UCSD-AML1 (cell line): Measurements from ENCODE around the gene VASH1.

Experiments
- DNase-seq: peaks from one replicate; lab custom pipeline; 2025; ENCODE audit not compliant: unreplicated experiment; lab: John Stamatoyannopoulos, UW

Gene VASH1

GRCh38 chr14:76770521-76771436 is 9.5 kb downstream of the VASH1 start:
- DNase-seq: no peak

DNA sequence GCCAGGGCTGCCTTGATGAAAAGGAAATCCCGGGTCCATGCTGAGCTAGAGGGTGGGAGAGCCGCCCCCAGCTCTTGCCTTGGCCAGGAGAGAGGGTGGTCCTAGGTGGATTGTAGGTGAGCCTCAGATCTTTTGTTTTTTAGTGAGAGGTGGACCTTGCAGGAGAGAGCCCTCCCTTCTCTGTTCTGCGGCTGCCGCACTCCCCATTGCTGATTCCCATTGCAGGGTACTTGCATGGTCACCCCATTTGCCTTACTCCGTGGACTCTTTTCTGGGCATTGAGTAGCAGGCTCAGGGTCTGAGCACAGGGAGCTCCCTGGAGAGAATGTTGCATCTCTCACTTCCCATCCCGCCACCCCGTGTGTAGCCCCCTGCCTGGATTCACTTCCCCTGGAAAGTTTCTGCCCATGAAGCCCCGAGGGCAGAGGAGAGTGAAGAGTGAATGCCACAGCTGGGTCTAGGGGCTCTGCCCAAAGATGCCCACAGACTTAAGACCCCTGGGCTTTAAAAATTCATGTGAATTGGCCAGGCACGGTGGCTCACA is 10.2 kb downstream of the VASH1 start:
- no peak for DNase-seq

DNA sequence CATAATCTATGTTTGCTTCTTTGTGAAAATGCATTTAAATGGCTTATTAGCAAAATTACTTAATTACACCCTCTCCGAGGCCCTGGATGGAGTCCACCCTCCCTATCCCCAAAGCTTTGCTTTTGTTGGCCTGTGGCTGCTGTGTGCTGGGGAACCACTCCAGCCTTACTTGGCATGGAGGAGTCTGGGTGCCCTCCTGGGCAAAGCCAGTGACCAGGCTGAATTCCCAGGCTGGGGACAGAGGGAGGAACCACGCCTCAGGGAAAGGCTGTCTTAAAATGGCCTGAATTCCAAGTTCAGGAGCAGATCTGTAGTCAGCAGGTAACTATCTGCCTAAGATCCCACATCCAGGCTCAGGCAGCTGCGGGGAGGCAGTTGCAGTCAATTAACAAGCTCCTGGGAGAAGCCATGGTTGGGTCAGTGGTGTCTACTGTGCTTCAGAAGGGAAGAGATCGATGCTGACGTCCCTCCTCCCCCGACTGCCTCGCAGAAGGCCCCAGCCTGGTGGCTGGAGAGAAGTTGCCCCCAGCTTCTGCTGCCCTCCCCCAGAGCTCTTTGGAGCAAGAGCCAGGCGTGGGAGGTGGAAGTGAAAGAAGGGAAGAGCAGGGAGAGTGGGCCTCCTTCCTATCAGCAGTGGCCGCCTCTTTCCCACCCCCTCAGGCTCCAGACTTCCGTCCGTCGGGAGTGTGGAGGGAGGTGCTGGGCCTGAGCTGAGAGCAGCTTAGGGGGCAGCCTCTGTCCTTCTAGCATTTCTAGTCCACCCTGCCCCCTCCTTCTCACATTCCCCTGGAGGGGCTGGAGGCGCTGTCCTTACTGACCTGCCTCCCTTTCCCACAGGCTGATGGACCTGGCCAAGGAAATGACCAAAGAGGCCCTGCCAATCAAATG is 11.3 kb downstream of the VASH1 start:
- DNase-seq: peak; percentile 82

DNA sequence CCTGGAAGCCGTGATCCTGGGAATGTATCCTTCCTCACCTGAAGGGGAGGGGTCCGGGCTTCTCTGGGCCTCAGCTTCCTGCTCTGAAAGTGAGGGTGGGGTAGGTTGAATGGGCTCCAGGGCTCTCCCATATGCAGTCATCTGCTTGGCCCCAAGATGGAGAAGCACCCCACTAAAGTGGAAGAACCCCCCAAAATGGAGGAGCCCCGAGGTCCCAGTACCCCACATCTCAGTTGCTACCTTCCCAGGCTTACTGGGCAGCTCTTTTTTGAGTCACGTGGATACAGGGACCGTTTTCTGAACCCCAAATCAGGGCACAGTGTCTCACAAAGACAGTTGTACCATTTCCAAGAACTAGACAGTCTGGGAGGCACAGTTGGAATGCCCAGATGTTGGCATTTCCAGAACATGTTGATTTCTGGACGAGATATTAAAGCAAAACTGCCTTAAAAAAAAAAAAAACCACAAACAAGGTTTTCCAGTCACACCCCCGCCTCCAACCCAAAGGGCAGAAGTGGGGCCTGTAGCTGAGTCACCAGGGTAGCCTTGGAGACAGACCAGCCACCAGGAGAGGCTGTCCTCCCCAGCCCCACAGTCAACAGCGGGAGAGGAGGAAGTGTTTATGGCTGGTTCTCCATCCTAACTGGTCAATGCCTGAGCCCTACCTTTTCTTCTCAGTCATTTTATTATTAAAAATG is 12.1 kb downstream of the VASH1 start:
- DNase-seq: peak; percentile 83

DNA sequence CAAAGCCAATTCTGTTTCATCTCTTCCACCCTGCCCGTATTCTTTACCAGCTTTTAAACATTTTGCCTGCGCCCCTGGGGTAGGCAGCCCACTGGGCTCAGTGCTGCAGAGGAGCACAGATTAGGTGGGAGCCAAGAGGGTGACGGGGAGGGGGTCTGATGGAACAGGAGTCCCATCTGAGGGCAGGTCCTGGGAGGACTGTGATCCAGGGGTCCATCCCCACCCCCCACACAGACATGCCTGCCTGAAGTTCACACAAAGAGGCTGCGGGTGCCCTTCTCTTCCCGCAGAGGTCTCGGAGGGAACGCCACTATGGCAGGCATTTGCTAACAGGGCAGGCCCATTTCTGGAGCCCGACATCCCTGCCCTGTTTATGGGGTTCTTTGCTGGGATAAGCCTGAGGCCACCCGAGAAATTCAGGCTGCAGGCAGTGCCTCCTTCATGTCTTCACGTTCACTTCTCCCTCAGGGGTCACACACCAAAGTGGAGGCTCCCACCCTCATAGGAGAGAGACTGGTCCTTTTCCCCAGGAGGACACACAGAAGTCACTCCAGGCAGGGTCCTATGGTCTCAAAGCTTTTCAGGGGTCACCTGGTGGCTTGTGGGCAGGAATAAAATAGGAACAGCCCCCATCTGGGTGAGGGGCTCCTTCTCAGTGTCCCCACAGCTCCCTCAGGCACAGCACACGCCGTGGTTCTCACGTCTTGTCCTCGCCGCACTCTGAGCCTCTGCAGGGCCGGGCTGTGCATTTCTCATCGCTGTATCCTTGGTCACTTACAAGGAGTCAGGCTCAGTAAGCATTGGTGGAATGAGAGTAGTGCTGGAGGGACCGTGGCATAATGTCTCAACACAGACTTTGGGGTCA is 12.9 kb downstream of the VASH1 start:
- no peak for DNase-seq

DNA sequence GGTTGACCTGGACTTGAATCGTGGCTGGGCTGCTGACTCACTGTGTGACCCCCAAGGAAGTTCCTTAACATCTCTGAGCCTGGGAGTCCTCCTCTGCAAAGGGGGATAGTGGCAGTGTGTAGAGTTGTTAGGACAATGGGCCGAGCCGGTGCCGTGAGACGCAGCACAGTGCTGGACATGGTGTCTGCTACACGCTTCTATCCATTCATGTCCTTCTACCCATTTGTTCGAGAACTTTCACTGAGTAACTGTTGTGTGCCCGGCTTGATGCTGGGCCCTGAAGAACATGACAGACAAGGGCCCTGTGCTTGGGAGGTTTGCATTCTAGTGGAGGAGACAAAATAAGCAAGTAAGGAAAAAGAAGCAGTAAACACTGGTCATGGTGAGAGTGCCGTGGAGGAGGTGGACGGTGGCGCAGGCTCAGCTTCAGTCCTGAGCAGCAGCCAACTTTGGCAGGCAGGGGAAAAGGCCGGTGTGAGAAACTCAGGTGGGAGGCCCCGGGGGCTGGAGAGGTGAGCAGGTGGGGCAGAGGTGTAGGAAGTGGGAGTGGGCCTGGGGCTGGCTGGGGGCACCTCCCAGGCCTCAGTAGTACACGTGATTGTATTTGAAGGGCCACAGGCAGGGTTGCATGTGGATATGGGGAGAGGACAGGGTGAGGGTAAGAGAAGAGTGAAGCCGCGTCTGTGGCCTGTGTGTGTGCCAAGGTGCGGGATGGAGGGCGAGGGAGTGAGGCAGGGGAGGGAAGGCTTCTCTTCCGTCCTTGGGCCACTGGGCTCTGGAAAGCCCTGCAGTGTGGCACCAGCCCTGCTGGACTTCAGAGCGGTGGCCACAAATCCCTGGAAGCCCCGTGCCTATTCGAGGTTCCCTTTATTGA is 13.8 kb downstream of the VASH1 start:
- no peak for DNase-seq

DNA sequence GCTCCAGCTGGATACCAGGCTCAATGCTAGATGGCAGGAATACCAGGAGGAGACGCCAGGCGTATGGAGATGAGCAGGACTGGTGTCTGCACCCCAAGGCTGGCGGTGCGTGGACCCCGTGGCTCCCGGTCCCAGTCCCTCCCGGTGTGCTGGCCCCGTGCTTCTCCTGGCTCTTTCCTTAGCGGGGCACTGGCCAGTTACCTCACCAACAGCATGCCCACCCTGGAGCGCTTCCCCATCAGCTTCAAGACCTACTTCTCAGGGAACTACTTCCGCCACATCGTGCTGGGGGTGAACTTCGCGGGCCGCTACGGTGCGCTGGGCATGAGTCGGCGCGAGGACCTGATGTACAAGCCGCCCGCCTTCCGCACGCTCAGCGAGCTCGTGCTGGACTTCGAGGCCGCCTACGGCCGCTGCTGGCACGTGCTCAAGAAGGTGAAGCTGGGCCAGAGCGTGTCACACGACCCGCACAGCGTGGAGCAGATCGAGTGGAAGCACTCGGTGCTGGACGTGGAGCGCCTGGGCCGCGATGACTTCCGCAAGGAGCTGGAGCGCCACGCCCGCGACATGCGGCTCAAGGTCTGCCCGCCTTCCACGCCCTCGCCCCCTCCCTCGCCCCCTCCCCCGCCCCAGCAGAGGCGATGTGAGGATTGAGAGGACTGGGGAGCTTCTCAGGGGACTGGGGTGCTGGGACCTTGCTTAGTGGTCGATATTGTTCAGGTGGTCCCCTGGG is 14.6 kb downstream of the VASH1 start:
- no peak for DNase-seq

DNA sequence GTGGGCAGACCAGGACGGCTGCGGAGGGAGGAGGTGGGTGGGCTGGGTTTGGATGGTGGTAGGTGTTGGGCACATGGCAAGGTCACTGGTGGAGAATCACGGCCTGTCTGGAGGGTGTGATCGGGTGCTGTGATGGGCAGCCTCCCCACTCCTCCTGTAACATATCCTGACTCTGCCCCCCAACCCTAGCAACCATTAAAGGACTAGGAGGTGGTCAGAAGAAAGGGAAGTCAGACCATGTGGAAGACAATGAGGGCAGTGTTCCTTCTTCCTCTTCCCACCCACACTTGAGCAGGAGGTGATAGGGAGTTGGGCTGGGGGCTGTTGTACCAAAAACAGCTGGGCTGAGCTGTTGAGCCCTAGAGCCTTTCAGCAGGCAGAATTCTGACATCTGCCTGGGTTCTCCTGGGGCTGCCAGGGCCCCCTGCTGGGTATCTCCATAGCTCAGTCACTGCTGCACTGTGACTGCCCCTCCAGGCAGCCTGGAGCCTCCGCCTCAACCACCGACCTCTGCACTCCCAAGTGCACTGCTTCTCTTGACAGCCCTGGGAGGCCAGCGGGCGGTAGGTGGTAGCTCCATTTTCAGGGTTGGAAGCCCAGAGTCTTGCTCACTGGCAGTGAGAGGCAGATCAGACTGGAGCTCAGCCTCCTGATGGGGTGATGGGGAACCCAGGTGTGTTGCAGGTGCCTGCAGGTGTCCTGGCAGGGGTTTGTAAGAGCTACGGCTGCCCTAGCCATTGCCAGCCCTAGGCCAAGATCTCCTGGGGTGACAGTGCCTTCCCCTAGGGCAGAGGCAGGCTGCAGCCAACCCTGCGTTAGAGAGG is 15.4 kb downstream of the VASH1 start:
- DNase-seq: peak; percentile 55

- DNase-seq: no peak
These were observed 16.5 kb downstream of the VASH1 start for GRCh38 chr14:76777721-76778120.

- no peak for DNase-seq
These were observed 17.4 kb downstream of the VASH1 start for GRCh38 chr14:76778546-76779215.

DNA sequence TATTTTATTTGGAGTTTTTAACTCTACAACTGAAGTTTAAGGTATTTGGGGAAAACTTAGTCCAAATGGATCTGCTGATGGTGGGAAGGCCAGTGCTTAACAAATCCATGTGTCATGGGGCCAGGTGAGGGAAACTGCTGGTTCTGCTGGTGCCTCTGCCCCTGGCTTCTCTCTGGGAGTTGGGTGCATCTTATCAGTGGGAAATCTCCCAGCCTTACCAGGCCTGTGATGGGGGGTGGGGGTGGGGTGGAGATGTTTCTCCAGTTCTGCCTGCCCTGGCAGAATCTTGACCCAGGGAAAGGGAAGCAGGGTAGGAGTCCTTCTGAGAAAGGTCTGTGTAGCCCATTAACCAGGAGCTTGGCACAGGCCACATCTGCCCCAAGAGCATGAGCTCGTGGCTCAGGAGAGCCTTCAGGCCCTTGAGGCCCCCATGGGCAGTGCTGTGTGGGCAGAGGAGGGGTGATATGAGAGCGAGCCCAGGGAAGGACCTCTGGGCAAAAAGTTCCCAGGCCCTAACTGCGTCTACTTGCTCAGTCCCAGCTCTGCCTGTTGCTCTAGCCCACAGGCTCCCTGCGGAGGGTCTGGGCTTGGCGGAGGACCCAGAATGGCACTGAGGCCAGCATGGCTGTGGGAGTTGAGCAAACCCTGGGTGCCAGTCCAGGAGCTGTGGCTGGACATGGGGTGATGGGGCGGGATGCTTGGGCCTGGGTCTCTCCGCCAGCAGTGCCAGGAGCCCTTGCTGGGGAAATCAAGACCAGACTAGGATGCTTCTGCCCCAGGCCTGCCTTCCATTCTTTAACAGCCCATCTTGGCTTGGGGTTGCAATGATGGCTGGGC is 18.2 kb downstream of the VASH1 start:
- no peak for DNase-seq

DNA sequence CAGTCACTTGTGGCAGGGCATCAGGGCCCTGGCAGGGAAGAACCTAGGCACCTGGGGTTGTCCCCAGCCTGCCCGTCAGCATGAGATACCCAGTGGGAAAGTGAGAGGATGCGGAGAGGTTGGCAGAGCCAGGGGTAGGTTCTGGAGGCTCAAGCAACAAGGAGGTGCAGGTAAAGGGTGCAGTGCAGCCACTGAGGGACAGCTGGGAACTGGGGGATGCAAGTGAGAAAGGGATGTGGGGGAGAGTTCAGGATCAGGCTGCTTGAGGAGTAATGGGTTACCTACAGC is 18.7 kb downstream of the VASH1 start:
- no peak for DNase-seq

- no peak for DNase-seq
These were observed 19.1 kb downstream of the VASH1 start for GRCh38 chr14:76780360-76780759.

GRCh38 chr14:76780875-76781647 is 19.8 kb downstream of the VASH1 start:
- DNase-seq: no peak

DNA sequence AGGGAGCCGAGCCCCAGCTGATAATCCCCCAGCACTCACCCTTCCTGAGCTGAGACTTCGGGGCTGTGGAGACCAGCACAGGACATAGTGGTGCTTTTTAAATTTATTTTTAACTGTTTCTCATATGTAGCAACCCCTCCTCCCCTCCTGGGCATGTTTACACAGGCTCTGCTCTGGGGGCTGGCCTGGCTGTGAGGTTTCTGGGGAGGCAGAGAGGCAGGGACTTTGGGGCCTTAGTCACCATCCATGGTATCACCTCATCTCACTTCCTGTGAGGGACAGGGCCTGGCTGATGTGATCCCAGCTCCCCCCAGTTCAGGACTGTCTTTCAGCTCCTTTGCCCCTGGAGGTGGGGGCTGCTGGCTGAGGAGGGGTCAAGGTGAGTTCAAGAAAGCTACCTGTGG is 20.4 kb downstream of the VASH1 start:
- DNase-seq: peak; percentile 41
